Camera-type eye (tissue), 1 donor: ENCODE results near the gene CTTNBP2NL. TPM values are rescaled to one million over a fixed set of nuclear protein-coding genes. Genes with fewer than 3 reads are reported as not detected.

Source experiments
- total RNA-seq: library from RNA; depleted of rRNA; stranded (reverse); fragments of >200 nt; gene quantifications from one replicate; pipeline ENCODE4 v1.2.3, GENCODE V29; 2014

Gene CTTNBP2NL, protein sequence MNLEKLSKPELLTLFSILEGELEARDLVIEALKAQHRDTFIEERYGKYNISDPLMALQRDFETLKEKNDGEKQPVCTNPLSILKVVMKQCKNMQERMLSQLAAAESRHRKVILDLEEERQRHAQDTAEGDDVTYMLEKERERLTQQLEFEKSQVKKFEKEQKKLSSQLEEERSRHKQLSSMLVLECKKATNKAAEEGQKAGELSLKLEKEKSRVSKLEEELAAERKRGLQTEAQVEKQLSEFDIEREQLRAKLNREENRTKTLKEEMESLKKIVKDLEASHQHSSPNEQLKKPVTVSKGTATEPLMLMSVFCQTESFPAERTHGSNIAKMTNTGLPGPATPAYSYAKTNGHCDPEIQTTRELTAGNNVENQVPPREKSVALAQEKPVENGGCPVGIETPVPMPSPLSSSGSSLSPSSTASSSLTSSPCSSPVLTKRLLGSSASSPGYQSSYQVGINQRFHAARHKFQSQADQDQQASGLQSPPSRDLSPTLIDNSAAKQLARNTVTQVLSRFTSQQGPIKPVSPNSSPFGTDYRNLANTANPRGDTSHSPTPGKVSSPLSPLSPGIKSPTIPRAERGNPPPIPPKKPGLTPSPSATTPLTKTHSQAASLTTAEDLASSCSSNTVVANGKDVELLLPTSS
- total RNA-seq: 27.7 TPM

GRCh38 chr1:112395821-112396652, at the start of gene CTTNBP2NL:
Gene CTTNBP2NL, plus strand, starts transcription at chr1:112396214. Its CDS starts 19,952 bp downstream, at chr1:112416166.

DNA sequence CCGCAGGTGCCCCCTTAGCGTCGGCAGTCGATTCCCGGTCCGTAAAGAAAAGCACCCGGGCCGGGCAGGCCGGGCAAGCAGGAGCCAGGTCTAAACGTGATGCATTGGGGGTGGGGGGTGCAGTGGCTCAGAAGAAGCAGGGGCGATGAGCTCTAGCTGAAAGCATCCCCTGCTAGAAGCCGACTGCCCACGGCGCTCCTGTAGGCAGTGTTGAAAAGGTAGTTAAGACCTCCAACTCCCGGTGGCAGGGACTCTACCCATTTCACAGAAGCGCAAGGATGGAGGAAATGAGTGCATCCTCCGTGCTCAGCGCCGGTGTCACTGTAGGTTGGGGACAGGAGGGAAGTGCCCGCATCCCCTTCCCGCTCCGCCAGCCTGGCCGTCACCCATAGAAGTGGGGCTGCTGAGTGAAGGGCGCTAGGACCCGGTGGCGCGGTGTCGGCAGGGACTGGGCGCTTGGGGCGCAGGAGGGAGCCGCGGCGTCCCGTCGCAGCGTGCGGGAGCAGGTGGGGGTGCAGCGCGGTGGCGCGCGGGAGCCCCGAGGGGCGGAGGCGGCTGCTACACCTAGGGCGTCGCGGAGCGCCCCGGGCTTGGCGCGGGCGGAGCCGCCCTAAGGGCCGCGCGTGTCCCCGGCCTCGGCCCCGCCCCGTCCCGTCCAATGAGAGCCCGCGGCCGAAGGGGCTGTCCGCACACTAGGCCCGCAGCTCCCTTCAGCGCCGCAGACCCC, 112.4 kb downstream of the CTTNBP2NL start, which contains the start of gene WNT2B:
Gene WNT2B (plus strand): TSS at position 688 of the 727 bp plus-strand sequence. CDS start 298 bp downstream, outside the sequence.

Other genes with a start within 250 kb of the CTTNBP2NL start
- gene WNT2B, start 112.8 kb downstream of the CTTNBP2NL start, total RNA-seq: 50.8 TPM
- gene ST7L, start 222.9 kb downstream of the CTTNBP2NL start, total RNA-seq: 49.9 TPM
- 127 TPM for gene CAPZA1, start 223.6 kb downstream of the CTTNBP2NL start, total RNA-seq